ENCODE data around the gene SLC66A2.

SLC66A2 gene

DNA sequence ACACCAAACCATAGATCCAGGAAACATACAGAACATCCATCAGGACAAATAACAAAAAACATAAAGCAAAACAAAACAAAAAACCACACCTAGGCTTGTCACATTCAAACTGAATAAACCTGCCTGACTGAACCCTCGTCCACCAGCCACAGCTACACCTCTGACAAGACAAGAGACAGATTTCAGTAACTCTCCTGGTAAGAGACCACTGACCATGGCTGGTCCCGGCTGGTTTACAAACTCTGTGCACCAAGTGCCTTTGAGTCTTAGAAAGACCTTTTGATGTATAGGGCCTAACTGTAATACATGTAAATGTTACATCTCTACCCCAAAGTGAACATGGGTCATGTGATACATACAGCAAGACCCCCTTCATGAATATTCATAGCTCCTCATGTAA lies 4.8 kb upstream of the SLC66A2 start:
- TF ChIP-seq POLR2AphosphoS5 (IDR thresholded peaks at IDR 0.05; ENCODE audit: low read depth): no peak
- no peak for TF ChIP-seq SPI1 (IDR thresholded peaks at IDR 0.05; ENCODE audit: borderline replicate concordance, low read depth)
- TF ChIP-seq, protein P1, sequence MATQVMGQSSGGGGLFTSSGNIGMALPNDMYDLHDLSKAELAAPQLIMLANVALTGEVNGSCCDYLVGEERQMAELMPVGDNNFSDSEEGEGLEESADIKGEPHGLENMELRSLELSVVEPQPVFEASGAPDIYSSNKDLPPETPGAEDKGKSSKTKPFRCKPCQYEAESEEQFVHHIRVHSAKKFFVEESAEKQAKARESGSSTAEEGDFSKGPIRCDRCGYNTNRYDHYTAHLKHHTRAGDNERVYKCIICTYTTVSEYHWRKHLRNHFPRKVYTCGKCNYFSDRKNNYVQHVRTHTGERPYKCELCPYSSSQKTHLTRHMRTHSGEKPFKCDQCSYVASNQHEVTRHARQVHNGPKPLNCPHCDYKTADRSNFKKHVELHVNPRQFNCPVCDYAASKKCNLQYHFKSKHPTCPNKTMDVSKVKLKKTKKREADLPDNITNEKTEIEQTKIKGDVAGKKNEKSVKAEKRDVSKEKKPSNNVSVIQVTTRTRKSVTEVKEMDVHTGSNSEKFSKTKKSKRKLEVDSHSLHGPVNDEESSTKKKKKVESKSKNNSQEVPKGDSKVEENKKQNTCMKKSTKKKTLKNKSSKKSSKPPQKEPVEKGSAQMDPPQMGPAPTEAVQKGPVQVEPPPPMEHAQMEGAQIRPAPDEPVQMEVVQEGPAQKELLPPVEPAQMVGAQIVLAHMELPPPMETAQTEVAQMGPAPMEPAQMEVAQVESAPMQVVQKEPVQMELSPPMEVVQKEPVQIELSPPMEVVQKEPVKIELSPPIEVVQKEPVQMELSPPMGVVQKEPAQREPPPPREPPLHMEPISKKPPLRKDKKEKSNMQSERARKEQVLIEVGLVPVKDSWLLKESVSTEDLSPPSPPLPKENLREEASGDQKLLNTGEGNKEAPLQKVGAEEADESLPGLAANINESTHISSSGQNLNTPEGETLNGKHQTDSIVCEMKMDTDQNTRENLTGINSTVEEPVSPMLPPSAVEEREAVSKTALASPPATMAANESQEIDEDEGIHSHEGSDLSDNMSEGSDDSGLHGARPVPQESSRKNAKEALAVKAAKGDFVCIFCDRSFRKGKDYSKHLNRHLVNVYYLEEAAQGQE (IDR thresholded peaks at IDR 0.05; ENCODE audit: insufficient replicate concordance, low read depth): no peak
- no peak for TF ChIP-seq GABPA (IDR thresholded peaks at IDR 0.05; ENCODE audit: low read depth)
- TF ChIP-seq, protein P2, sequence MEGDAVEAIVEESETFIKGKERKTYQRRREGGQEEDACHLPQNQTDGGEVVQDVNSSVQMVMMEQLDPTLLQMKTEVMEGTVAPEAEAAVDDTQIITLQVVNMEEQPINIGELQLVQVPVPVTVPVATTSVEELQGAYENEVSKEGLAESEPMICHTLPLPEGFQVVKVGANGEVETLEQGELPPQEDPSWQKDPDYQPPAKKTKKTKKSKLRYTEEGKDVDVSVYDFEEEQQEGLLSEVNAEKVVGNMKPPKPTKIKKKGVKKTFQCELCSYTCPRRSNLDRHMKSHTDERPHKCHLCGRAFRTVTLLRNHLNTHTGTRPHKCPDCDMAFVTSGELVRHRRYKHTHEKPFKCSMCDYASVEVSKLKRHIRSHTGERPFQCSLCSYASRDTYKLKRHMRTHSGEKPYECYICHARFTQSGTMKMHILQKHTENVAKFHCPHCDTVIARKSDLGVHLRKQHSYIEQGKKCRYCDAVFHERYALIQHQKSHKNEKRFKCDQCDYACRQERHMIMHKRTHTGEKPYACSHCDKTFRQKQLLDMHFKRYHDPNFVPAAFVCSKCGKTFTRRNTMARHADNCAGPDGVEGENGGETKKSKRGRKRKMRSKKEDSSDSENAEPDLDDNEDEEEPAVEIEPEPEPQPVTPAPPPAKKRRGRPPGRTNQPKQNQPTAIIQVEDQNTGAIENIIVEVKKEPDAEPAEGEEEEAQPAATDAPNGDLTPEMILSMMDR (IDR thresholded peaks at IDR 0.05; ENCODE audit: insufficient read depth, low read length): no peak
- Histone ChIP-seq H3K27ac (replicated peaks) (no peak overlapping the region), H3K27me3 (ENCODE audit: insufficient read depth, poor library complexity, severe bottlenecking) (no peaks in the 10 kb centered on the region), H3K4me3 (replicated peaks; ENCODE audit: insufficient read depth, low read length) (no peak overlapping the region)
- no peak for DNase-seq (ENCODE audit: low read depth in 1 of 2, low spot score in 1 of 2)

DNA sequence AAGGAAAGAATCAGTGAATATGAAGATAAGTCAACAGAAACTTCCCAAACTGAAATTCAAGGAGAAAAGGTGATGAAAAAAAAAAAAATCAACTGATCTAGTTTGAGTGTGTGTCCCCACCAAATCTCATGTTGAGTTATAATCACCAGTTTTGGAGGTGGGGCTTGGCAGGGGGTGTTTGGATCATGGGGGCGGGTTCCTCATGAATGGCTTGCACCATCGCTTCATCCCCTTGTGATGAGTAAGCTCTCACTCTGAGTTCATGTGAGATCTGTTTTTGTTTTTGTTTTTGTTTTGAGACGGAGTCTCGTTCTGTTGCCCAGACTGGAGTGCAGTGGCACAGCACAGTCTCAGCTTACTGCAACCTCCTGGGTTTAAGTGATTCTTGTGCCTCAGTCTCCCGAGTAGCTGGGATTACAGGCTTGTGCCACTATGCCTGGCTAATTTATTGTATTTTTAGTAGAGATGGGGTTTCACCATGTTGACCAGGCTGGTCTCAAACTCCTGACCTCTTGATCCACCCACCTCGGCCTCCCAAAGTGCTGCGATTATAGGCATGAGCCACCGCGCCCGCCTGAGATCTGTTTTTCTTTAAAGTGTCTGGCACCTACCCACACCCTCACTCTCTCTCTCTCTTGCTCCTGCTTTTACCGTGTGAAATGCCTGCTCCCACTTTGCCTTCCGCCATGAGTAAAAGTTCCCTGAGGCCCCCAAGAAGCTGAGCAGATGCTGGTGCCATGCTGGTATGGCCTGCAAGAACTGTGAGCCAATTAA lies 4.0 kb upstream of the SLC66A2 start:
- no peak overlapping the region for H3K4me3 ChIP-seq (replicated peaks; ENCODE audit: insufficient read depth, low read length)
- DNase-seq (ENCODE audit: low read depth in 1 of 2, low spot score in 1 of 2): no peak
- no peak for TF ChIP-seq POLR2AphosphoS5 (IDR thresholded peaks at IDR 0.05; ENCODE audit: low read depth)
- TF ChIP-seq, protein P1 (IDR thresholded peaks at IDR 0.05; ENCODE audit: insufficient replicate concordance, low read depth): no peak
- no peak for TF ChIP-seq SPI1 (IDR thresholded peaks at IDR 0.05; ENCODE audit: borderline replicate concordance, low read depth)
- TF ChIP-seq, protein P2 (IDR thresholded peaks at IDR 0.05; ENCODE audit: insufficient read depth, low read length): no peak
- TF ChIP-seq GABPA (IDR thresholded peaks at IDR 0.05; ENCODE audit: low read depth): no peak
- peak overlapping the region; percentile 59 for H3K27ac ChIP-seq (replicated peaks)
- no peaks in the 10 kb centered on the region for H3K27me3 ChIP-seq (ENCODE audit: insufficient read depth, poor library complexity, severe bottlenecking)

DNA sequence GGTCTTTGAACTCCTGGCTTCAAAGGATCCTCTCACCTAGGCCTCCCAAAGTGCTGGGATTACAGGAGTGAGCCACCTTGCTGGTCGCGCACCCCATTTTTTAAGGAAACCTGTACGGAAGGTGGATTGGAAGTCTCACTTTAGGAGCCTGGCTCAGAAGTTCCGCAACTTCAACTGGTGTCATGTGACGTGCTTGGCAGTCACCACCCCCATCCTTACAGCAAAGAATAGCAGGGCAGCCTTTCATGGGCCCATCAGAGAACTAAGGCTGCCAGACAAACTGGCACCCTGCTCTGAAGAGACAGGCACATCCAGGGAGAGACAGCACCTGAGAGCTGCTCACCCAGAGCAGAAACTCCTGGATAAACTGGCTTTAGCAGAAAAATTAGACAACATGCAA lies 3.3 kb upstream of the SLC66A2 start:
- H3K27ac ChIP-seq (replicated peaks): peak overlapping the region; percentile 59
- peak in 1 of 2 experiments; percentile 76 for DNase-seq (ENCODE audit: low read depth in 1 of 2, low spot score in 1 of 2)
- H3K27me3 ChIP-seq (ENCODE audit: insufficient read depth, poor library complexity, severe bottlenecking): no peaks in the 10 kb centered on the region
- TF ChIP-seq SPI1 (IDR thresholded peaks at IDR 0.05; ENCODE audit: borderline replicate concordance, low read depth): no peak
- no peak for TF ChIP-seq POLR2AphosphoS5 (IDR thresholded peaks at IDR 0.05; ENCODE audit: low read depth)
- TF ChIP-seq, protein P1 (IDR thresholded peaks at IDR 0.05; ENCODE audit: insufficient replicate concordance, low read depth): no peak
- H3K4me3 ChIP-seq (replicated peaks; ENCODE audit: insufficient read depth, low read length): no peak overlapping the region
